Measurements from ENCODE around the gene CDKL1. TPM values are rescaled to one million over a fixed set of nuclear protein-coding genes. Genes with fewer than 3 reads are reported as not detected.

CDKL1 gene
- total and polyA plus RNA-seq, 2 donors (not counting 3 experiments of a cell fraction or from before 2014, with no cell fraction given), result 2.6 to 9.7 TPM

- no peaks in the 10 kb centered on the region for H3K27me3 ChIP-seq (ENCODE audit: control insufficient read depth in 2 of 2, insufficient read depth in 2 of 2, low read length in 2 of 2)
- POLR2A ChIA-PET, result no interaction called here
These were observed 57.4 kb downstream of the CDKL1 start for GRCh38 chr14:50339178-50339804.

More at GRCh38 chr14:50339178-50339804, 57.4 kb downstream of the CDKL1 start:
- dilution Hi-C loops (cut with MboI; ENCODE audit: extremely low pct_ligation_motif_present, low sequenced_read_pairs) (no loop called here), intact Hi-C loops (cut with micrococcal nuclease) (no loop called here)
- Histone ChIP-seq H4K20me1 (replicated peaks; ENCODE audit: control insufficient read depth, extremely low read depth, insufficient read depth, low read length) (no peaks in the 10 kb centered on the region), H3K27ac (ENCODE audit: insufficient read depth, low read depth, low read length) (no peak overlapping the region), H3K9me3 (replicated peaks; ENCODE audit: control insufficient read depth, insufficient read depth, low read length) (no peaks in the 10 kb centered on the region), H3K79me2 (ENCODE audit: control insufficient read depth, insufficient read depth, low read length) (no peaks in the 10 kb centered on the region), H2AFZ (ENCODE audit: low read depth, low read length) (no peak overlapping the region), H3K36me3 (ENCODE audit: control insufficient read depth in 2 of 2, extremely low read depth in 1 of 2, insufficient read depth in 2 of 2, low read length in 2 of 2) (no peaks in the 10 kb centered on the region), H3K4me3 (replicated peaks in 1 of 3; ENCODE audit: insufficient read depth in 1 of 3, low read depth in 1 of 3, low read length in 3 of 3) (no peak overlapping the region), H3K4me2 (ENCODE audit: insufficient read depth, low read length) (no peak overlapping the region), H3K9ac (replicated peaks; ENCODE audit: extremely low read depth, insufficient read depth, low read length) (no peak overlapping the region), H3K9me1 (replicated peaks; ENCODE audit: control insufficient read depth, extremely low read depth, insufficient read depth, low read length) (no peaks in the 10 kb centered on the region), H3K4me1 (ENCODE audit: control insufficient read depth, extremely low read depth, insufficient read depth, low read length) (peaks cover 28% of the 10 kb centered on the region)
- FAIRE-seq (no peak), DNase-seq (ENCODE audit: low read depth, low spot score) (no peak)
- BruUV-seq (replicated peaks), result no TSS peak
- CTCF ChIA-PET, result interaction anchor here (1.1 kb wide), 1 partner anchor 13 kb away, joined by 3 read pairs; no protein-coding TSS in a partner anchor
- no peak for TF ChIP-seq POLR2AphosphoS5 (IDR thresholded peaks at IDR 0.05; ENCODE audit: insufficient read depth, low read depth, low read length)
- no peak for TF ChIP-seq FOS (IDR thresholded peaks at IDR 0.05; ENCODE audit: borderline replicate concordance, insufficient read depth, low read length)
- TF ChIP-seq EZH2 (IDR thresholded peaks at IDR 0.05; ENCODE audit: borderline replicate concordance, low read depth, low read length, severe bottlenecking), result no peak
- TF ChIP-seq GATA2 (IDR thresholded peaks at IDR 0.05; ENCODE audit: insufficient read depth, insufficient read length, low read depth, low read length), result no peak
- TF ChIP-seq JUN (IDR thresholded peaks at IDR 0.05; ENCODE audit: borderline replicate concordance, insufficient read depth, insufficient read length, low read depth), result no peak
- no peak for TF ChIP-seq MYC (IDR thresholded peaks at IDR 0.05; ENCODE audit: low read depth, low read length)
- no peak for TF ChIP-seq POLR2A (IDR thresholded peaks at IDR 0.05; ENCODE audit: low read depth, low read length)
- no peak for TF ChIP-seq MAX (IDR thresholded peaks at IDR 0.05; ENCODE audit: insufficient read depth, insufficient read length)
- TF ChIP-seq CTCF (IDR thresholded peaks at IDR 0.05; ENCODE audit: extremely low read depth in 1 of 2, insufficient read depth in 1 of 2, low read depth in 1 of 2, low read length in 2 of 2), result no peak

Measured in endothelial cell of umbilical vein (primary cell).